ENCODE data around the gene SEC24C.

The SEC24C gene

DNA sequence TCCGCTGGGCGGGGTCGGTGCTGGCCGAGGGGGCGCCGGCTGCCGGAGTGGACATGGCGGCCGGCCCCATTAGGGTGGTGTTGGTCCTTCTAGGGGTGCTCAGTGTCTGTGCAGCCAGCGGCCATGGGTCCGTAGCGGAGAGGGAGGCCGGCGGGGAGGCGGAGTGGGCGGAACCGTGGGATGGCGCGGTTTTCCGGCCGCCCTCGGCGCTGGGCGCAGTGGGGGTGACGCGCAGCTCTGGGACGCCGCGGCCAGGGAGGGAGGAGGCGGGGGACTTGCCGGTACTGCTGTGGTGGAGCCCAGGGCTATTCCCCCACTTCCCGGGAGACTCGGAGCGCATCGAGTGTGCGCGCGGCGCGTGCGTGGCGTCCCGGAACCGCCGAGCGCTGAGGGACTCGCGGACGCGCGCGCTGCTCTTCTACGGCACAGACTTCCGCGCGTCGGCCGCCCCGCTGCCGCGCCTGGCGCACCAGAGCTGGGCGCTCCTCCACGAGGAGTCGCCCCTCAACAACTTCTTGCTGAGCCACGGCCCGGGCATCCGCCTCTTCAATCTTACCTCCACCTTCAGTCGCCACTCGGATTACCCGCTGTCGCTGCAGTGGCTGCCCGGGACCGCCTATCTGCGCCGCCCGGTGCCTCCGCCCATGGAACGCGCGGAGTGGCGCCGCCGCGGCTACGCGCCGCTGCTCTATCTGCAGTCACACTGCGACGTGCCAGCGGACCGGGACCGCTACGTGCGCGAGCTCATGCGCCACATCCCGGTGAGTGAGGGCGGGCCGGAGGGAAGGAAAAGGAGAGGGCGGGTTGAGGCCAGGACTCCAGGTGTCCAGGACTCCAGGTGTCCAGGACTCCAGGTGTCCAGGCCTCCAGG, 28.3 kb downstream of the SEC24C start:
- Histone ChIP-seq H3K9ac (ENCODE audit: low read length in 2 of 2) (peak overlapping the region; percentile 79 to 89), H3K9me3 (ENCODE audit: control insufficient read depth in 2 of 2, low read length in 2 of 2) (no peaks in the 10 kb centered on the region), H3K4me1 (ENCODE audit: control insufficient read depth, insufficient read depth, low read length) (peaks cover 36% of the 10 kb centered on the region), H3K27ac (ENCODE audit: low read length) (peak overlapping the region; percentile 91), H3K27me3 (ENCODE audit: control insufficient read depth in 1 of 2, insufficient read depth in 2 of 2, low read length in 2 of 2) (no peaks in the 10 kb centered on the region), H3K4me3 (ENCODE audit: low read length in 2 of 2) (peak overlapping the region; percentile 93 to 96), H3K36me3 (ENCODE audit: control insufficient read depth in 2 of 2, insufficient read depth in 2 of 2, low read length in 2 of 2) (peaks cover 37 to 47% of the 10 kb centered on the region in 2 donors)

DNA sequence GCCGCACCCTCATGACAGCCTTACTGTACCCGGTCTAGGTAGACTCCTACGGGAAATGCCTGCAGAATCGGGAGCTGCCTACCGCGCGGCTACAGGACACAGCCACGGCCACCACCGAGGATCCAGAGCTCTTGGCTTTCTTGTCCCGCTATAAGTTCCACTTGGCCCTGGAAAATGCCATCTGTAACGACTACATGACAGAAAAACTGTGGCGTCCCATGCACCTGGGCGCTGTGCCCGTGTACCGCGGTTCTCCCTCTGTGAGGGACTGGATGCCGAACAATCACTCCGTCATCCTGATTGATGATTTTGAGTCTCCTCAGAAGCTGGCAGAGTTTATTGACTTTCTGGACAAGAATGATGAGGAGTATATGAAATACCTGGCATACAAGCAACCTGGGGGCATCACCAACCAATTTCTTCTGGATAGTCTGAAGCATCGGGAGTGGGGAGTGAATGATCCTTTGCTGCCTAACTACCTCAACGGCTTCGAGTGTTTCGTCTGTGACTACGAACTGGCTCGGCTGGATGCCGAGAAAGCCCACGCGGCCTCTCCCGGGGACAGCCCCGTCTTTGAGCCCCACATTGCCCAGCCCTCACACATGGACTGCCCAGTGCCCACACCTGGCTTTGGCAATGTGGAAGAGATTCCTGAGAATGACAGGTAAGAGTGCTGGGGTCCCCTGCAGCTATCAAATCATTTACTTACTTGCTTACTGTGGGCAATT, 29.1 kb downstream of the SEC24C start:
- H3K27ac ChIP-seq (ENCODE audit: low read length), result peak overlapping the region; percentile 91
- peak overlapping the region; percentile 93 to 96 for H3K4me3 ChIP-seq (ENCODE audit: low read length in 2 of 2)
- H3K27me3 ChIP-seq (ENCODE audit: control insufficient read depth in 1 of 2, insufficient read depth in 2 of 2, low read length in 2 of 2), result no peaks in the 10 kb centered on the region
- H3K4me1 ChIP-seq (ENCODE audit: control insufficient read depth, insufficient read depth, low read length), result peaks cover 36% of the 10 kb centered on the region
- peaks cover 35 to 42% of the 10 kb centered on the region in 2 donors for H3K36me3 ChIP-seq (ENCODE audit: control insufficient read depth in 2 of 2, insufficient read depth in 2 of 2, low read length in 2 of 2)
- no peaks in the 10 kb centered on the region for H3K9me3 ChIP-seq (ENCODE audit: control insufficient read depth in 2 of 2, low read length in 2 of 2)
- peak overlapping the region; percentile 79 to 89 for H3K9ac ChIP-seq (ENCODE audit: low read length in 2 of 2)

DNA sequence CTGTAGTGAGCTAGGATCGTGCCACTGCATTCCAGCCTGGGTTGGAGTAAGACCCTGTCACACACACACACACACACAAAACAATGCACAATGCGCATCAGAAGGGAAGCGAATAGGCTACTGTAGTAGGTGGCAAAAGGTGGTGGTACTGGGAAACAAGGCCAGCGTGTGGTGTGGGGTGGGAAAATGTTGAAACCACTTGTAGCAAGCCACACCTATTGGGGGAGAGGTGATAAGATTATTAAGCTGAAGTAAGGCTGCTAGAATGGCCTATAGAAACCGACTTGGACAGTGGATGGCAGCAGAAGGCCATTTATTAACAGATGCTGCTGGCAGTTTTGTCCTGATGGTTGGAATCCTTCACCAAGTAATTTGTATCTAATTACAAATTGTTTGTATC, 30.5 kb downstream of the SEC24C start:
- H3K9me3 ChIP-seq (ENCODE audit: control insufficient read depth in 2 of 2, low read length in 2 of 2), result no peaks in the 10 kb centered on the region
- H3K36me3 ChIP-seq (ENCODE audit: control insufficient read depth in 2 of 2, insufficient read depth in 2 of 2, low read length in 2 of 2), result peaks cover 24 to 30% of the 10 kb centered on the region in 2 donors
- H3K4me1 ChIP-seq (ENCODE audit: control insufficient read depth, insufficient read depth, low read length), result peaks cover 36% of the 10 kb centered on the region
- H3K9ac ChIP-seq (ENCODE audit: low read length in 2 of 2), result peak overlapping the region; percentile 41 to 42
- peak overlapping the region in 1 of 2 donors; percentile 57 for H3K4me3 ChIP-seq (ENCODE audit: low read length in 2 of 2)
- H3K27ac ChIP-seq (ENCODE audit: low read length), result no peak overlapping the region
- H3K27me3 ChIP-seq (ENCODE audit: control insufficient read depth in 1 of 2, insufficient read depth in 2 of 2, low read length in 2 of 2), result no peaks in the 10 kb centered on the region

DNA sequence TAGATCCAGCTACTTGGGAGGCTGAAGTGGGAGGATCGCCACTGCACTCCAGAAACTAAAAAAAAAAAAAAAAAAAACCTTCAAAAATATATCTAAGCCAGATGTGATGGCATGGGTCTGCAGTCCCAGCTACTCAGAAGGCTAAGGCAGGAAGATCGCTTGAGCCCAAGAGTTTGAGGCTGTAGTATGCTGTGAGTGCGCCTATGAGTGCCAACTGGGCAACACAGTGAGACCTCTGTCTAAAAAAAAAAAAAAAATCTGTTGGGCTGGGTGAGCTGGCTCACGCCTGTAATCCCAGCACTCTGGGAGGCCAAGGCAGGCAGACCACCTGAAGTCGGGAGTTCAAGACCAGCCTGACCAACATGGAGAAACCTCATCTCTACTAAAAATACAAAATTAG, 34.8 kb downstream of the SEC24C start:
- H3K4me1 ChIP-seq (ENCODE audit: control insufficient read depth, insufficient read depth, low read length), result peaks cover 39% of the 10 kb centered on the region
- no peak overlapping the region for H3K27ac ChIP-seq (ENCODE audit: low read length)
- no peak overlapping the region for H3K9ac ChIP-seq (ENCODE audit: low read length in 2 of 2)
- H3K4me3 ChIP-seq (ENCODE audit: low read length in 2 of 2), result no peak overlapping the region
- no peaks in the 10 kb centered on the region for H3K27me3 ChIP-seq (ENCODE audit: control insufficient read depth in 1 of 2, insufficient read depth in 2 of 2, low read length in 2 of 2)
- H3K9me3 ChIP-seq (ENCODE audit: control insufficient read depth in 2 of 2, low read length in 2 of 2), result no peaks in the 10 kb centered on the region
- peaks cover 11 to 14% of the 10 kb centered on the region in 2 donors for H3K36me3 ChIP-seq (ENCODE audit: control insufficient read depth in 2 of 2, insufficient read depth in 2 of 2, low read length in 2 of 2)

DNA sequence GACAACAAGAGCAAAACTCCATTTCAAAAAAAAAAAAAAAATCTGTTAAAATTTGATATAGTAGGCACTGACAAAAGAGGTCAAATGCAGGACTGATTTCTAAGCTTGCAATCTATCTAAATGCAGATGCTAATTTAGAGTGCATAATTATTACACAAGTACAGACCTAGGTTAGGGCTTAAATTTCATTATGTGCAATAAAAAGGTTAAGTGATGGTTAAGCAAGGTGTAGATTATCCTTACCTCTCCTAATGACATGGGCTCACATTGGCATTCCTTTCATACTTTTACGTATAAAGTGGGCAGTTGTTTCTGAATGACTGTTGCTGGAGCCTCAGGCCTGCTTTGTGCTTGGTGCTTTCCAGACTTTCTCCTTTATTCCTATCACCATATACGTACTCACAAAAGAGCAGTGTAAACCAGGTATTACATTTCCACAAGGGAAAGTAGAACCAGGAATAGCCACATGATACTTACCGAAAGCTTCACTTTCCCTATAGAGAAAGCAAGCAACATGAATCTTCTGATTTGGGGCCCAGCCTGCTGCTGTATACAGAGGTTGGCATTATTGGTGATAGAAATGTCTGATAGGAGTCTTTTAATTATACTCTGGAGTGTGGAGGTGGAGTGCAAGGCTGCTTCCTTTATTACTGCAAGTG, 35.5 kb downstream of the SEC24C start:
- H3K27me3 ChIP-seq (ENCODE audit: control insufficient read depth in 1 of 2, insufficient read depth in 2 of 2, low read length in 2 of 2), result no peaks in the 10 kb centered on the region
- no peaks in the 10 kb centered on the region for H3K9me3 ChIP-seq (ENCODE audit: control insufficient read depth in 2 of 2, low read length in 2 of 2)
- no peak overlapping the region for H3K4me3 ChIP-seq (ENCODE audit: low read length in 2 of 2)
- H3K36me3 ChIP-seq (ENCODE audit: control insufficient read depth in 2 of 2, insufficient read depth in 2 of 2, low read length in 2 of 2), result peaks cover 11 to 14% of the 10 kb centered on the region in 2 donors
- H3K9ac ChIP-seq (ENCODE audit: low read length in 2 of 2), result no peak overlapping the region
- peaks cover 33% of the 10 kb centered on the region for H3K4me1 ChIP-seq (ENCODE audit: control insufficient read depth, insufficient read depth, low read length)
- no peak overlapping the region for H3K27ac ChIP-seq (ENCODE audit: low read length)

DNA sequence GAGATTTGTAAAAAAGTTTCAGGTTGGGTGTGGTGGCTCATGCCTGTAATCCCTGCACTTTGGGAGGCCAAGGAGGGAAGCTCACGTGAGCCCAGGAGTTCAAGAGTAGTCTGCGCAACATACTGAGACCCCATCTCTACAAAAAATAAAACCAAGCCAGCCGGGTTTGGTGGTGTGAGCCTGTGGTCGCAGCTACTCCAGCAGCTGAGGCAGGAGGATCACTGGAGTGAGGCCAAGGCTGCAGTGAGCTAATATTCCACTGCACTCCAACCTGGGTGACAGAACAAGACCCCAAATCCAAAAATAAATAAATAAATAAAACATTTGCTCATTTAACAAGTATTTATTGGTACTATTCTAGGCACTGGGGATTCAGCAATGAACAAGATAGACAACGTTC, 36.1 kb downstream of the SEC24C start:
- Histone ChIP-seq H3K27me3 (ENCODE audit: control insufficient read depth in 1 of 2, insufficient read depth in 2 of 2, low read length in 2 of 2) (no peaks in the 10 kb centered on the region), H3K27ac (ENCODE audit: low read length) (no peak overlapping the region), H3K9ac (ENCODE audit: low read length in 2 of 2) (no peak overlapping the region), H3K9me3 (ENCODE audit: control insufficient read depth in 2 of 2, low read length in 2 of 2) (no peaks in the 10 kb centered on the region), H3K4me3 (ENCODE audit: low read length in 2 of 2) (no peak overlapping the region), H3K4me1 (ENCODE audit: control insufficient read depth, insufficient read depth, low read length) (peaks cover 27% of the 10 kb centered on the region), H3K36me3 (ENCODE audit: control insufficient read depth in 2 of 2, insufficient read depth in 2 of 2, low read length in 2 of 2) (peaks cover 10 to 11% of the 10 kb centered on the region in 2 donors)

DNA sequence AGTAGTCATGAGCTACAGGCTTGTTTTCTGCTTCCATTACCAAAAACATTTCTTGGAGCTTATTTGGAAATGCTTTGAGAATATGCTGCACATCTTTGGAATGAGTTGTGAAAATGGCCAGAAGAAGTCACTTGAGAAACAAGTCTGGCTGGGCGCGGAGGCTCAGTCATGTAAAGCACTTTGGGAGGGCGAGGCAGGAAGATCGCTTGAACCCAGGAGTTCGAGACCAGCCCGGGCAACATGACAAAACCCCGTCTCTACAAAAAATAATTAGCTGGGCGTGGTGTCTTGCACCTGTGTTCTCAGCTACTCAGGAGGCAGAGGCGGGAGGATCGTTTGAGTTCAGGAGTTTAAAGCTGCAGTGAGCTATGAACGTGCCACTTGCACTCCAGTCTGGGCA, 36.8 kb downstream of the SEC24C start:
- Histone ChIP-seq H3K27me3 (ENCODE audit: control insufficient read depth in 1 of 2, insufficient read depth in 2 of 2, low read length in 2 of 2) (no peaks in the 10 kb centered on the region), H3K9me3 (ENCODE audit: control insufficient read depth in 2 of 2, low read length in 2 of 2) (no peaks in the 10 kb centered on the region), H3K36me3 (ENCODE audit: control insufficient read depth in 2 of 2, insufficient read depth in 2 of 2, low read length in 2 of 2) (peaks cover 5 to 7% of the 10 kb centered on the region in 2 donors), H3K27ac (ENCODE audit: low read length) (no peak overlapping the region), H3K9ac (ENCODE audit: low read length in 2 of 2) (peak overlapping the region; percentile 86 to 91), H3K4me1 (ENCODE audit: control insufficient read depth, insufficient read depth, low read length) (peaks cover 26% of the 10 kb centered on the region), H3K4me3 (ENCODE audit: low read length in 2 of 2) (peak overlapping the region; percentile 89 to 90)

DNA sequence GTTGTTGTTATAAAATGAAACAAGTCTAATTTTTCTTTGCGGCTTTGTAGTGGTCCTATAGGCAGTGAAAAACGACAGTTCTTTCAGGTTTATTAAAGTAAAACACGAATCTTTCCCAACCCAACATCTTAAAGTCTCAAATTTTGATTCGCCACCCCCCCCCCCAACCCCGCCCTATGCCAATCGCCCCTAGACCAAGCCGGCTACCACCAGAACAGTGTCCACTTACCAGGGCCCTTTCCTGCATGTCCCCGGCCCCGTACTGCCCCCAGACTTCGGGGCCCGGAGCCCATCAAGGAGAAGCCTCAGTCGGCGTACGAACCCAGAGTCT, 37.3 kb downstream of the SEC24C start:
- Histone ChIP-seq H3K27ac (ENCODE audit: low read length) (peak overlapping the region; percentile 85), H3K9ac (ENCODE audit: low read length in 2 of 2) (peak overlapping the region; percentile 86 to 91)

DNA sequence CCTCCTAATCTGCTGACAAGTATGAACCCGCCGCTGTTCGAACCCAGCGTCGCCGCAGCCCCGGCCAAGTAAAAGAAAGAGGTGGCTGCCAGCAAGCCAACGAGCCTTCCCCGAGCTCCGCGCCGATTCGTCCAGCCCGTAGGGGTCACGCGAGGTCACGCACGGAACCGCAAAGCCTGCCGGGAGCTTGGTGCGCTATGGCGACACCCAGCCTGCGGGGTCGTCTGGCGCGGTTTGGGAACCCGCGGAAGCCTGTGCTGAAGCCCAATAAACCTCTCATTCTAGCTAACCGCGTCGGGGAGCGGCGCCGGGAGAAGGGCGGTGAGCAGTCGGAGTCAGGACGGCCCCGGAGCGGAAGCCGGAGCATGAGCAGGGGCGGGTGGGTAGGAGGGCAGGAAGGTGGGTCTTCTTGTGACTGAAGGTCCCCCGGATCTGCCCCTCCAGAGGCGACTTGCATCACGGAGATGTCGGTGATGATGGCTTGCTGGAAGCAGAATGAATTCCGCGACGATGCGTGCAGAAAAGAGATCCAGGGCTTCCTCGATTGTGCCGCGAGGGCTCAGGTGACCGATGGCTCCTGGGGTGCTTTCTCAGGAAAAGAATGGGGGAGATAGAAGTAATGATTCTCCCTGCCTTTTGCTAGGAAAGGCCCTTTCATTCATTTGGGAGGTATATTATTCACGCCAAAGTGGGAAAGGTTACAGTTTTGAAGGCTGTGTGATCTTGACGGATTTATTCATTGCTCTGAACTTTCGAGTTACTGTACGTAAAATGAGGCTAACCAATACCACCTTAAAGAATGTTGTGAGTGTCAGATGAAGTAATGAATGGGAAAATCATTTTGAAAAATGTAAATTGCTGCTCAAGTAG, 37.9 kb downstream of the SEC24C start, which contains the start of gene CHCHD1:
Gene CHCHD1 (plus strand): TSS at position 170 of the 870 bp plus-strand sequence. CDS start 28 bp downstream, at position 198.
- no peaks in the 10 kb centered on the region for H3K27me3 ChIP-seq (ENCODE audit: control insufficient read depth in 1 of 2, insufficient read depth in 2 of 2, low read length in 2 of 2)
- H3K4me3 ChIP-seq (ENCODE audit: low read length in 2 of 2), result peak within 1 kb of the TSS; percentile 89 to 90
- H3K36me3 ChIP-seq (ENCODE audit: control insufficient read depth in 2 of 2, insufficient read depth in 2 of 2, low read length in 2 of 2), result peaks cover 3 to 4% of the 10 kb centered on the region in 2 donors
- H3K9me3 ChIP-seq (ENCODE audit: control insufficient read depth in 2 of 2, low read length in 2 of 2), result no peaks in the 10 kb centered on the region
- peak within 1 kb of the TSS; percentile 85 for H3K27ac ChIP-seq (ENCODE audit: low read length)
- H3K4me1 ChIP-seq (ENCODE audit: control insufficient read depth, insufficient read depth, low read length), result peaks cover 34% of the 10 kb centered on the region
- peak within 1 kb of the TSS; percentile 86 to 91 for H3K9ac ChIP-seq (ENCODE audit: low read length in 2 of 2)

More for the DNA sequence above, 37.3 kb downstream of the SEC24C start:
- Histone ChIP-seq H3K9me3 (ENCODE audit: control insufficient read depth in 2 of 2, low read length in 2 of 2) (no peaks in the 10 kb centered on the region), H3K4me1 (ENCODE audit: control insufficient read depth, insufficient read depth, low read length) (peaks cover 29% of the 10 kb centered on the region), H3K27me3 (ENCODE audit: control insufficient read depth in 1 of 2, insufficient read depth in 2 of 2, low read length in 2 of 2) (no peaks in the 10 kb centered on the region), H3K4me3 (ENCODE audit: low read length in 2 of 2) (peak overlapping the region; percentile 89 to 90), H3K36me3 (ENCODE audit: control insufficient read depth in 2 of 2, insufficient read depth in 2 of 2, low read length in 2 of 2) (peaks cover 5 to 7% of the 10 kb centered on the region in 2 donors)

DNA sequence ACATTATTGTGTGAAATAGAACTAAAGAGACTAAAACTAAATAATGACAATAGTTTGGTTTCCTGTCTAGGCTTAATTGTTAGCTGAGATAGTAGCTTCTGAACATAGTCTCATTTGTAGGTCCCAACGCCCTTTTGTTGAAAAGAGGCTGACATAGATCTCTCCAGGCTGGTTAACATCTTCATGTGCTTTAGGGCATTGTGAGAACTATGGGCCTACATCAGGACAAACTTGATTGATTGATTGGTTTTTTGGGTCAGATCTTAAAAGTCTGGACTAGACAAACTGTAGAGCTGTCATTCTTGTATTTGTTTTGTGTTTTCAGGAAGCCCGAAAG, 38.5 kb downstream of the SEC24C start:
- H3K27me3 ChIP-seq (ENCODE audit: control insufficient read depth in 1 of 2, insufficient read depth in 2 of 2, low read length in 2 of 2), result no peaks in the 10 kb centered on the region
- no peaks in the 10 kb centered on the region for H3K9me3 ChIP-seq (ENCODE audit: control insufficient read depth in 2 of 2, low read length in 2 of 2)
- peak overlapping the region; percentile 89 to 90 for H3K4me3 ChIP-seq (ENCODE audit: low read length in 2 of 2)
- H3K36me3 ChIP-seq (ENCODE audit: control insufficient read depth in 2 of 2, insufficient read depth in 2 of 2, low read length in 2 of 2), result peaks cover 3 to 4% of the 10 kb centered on the region in 2 donors
- H3K4me1 ChIP-seq (ENCODE audit: control insufficient read depth, insufficient read depth, low read length), result peaks cover 39% of the 10 kb centered on the region
- H3K27ac ChIP-seq (ENCODE audit: low read length), result peak overlapping the region; percentile 85
- H3K9ac ChIP-seq (ENCODE audit: low read length in 2 of 2), result peak overlapping the region; percentile 86 to 91

Data from stomach smooth muscle (tissue), 2 donors.